Urinary bladder (tissue), 4 donors: Measurements from ENCODE around the gene GGT7. TPM values are rescaled to one million over a fixed set of nuclear protein-coding genes. Genes with fewer than 3 reads are reported as not detected.
"Not testable (repeated sequence)": the region's sequence is repeated elsewhere in the genome, so short reads cannot be mapped to it uniquely, and the experiment has no call there.

Source experiments
- DNase-seq: peaks from one replicate; pipeline ENCODE4 v3.0.0-alpha.2; 2015; ENCODE audit errors: extremely low spot score
- H3K27ac ChIP-seq: one replicate; pipeline ENCODE4 v1.5.1; 2013; ENCODE audit warnings: low read depth, mild to moderate bottlenecking, moderate library complexity
- H3K36me3 ChIP-seq: one replicate; pipeline ENCODE4 v1.6.1; 2013; ENCODE audit warnings: mild to moderate bottlenecking, moderate library complexity; ENCODE audit not compliant: insufficient read depth
- H3K4me1 ChIP-seq: one replicate; pipeline ENCODE4 v1.6.1; 2013; ENCODE audit warnings: mild to moderate bottlenecking, moderate library complexity; ENCODE audit not compliant: insufficient read depth
- H3K4me3 ChIP-seq: one replicate; pipeline ENCODE4 v1.5.1; 2013; ENCODE audit warnings: low read depth, low read length
- WGBS: extraction: QIAGEN DNeasy Blood & Tissue Kit; methylation state at CpG from one replicate; pipeline ENCODE4 v1.1.7; 2013; 5-methylcytosine and 5-hydroxymethylcytosine counted together
- polyA plus RNA-seq: library from polyadenylated mRNA; stranded (reverse); fragments of 200-250 nt; gene quantifications from one replicate; pipeline ENCODE4 v1.2.3, GENCODE V29; 2013
- total RNA-seq: library from RNA; depleted of rRNA; stranded (reverse); fragments of >200 nt; gene quantifications from one replicate; pipeline ENCODE4 v1.2.3, GENCODE V29; 2014
- donor health status: healthy with polysubstance abuse.
- donor health status: healthy.

GGT7 gene
- total and polyA plus RNA-seq, 2 donors = 5.6 to 17.5 TPM

DNA sequence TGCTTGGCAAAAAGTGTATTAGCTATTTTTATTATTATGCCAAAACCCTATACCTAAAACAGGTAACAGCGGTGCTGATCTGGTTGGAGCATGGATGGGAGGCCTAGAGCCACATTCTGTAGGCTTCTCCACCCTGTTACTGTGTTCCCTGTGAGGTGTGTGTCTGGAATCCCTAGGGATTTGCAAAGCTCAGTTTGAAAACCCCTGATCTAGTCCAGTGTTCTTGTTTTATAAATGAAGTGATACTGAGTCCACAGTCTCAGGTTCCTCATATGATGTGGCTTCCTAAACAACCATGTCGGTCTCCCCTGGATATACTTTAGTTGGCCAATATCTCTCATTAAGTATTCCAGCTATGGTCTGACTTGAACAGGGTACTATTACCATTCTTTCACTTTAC lies 20.0 kb upstream of the GGT7 start:
- WGBS = 95% methylated on average over 2 of the region's 2 CpGs
- H3K4me1 ChIP-seq = no peaks in the 10 kb centered on the region
- H3K4me3 ChIP-seq = no peak overlapping the region
- no peak overlapping the region for H3K27ac ChIP-seq
- no peaks in the 10 kb centered on the region for H3K36me3 ChIP-seq
- DNase-seq = no peak

DNA sequence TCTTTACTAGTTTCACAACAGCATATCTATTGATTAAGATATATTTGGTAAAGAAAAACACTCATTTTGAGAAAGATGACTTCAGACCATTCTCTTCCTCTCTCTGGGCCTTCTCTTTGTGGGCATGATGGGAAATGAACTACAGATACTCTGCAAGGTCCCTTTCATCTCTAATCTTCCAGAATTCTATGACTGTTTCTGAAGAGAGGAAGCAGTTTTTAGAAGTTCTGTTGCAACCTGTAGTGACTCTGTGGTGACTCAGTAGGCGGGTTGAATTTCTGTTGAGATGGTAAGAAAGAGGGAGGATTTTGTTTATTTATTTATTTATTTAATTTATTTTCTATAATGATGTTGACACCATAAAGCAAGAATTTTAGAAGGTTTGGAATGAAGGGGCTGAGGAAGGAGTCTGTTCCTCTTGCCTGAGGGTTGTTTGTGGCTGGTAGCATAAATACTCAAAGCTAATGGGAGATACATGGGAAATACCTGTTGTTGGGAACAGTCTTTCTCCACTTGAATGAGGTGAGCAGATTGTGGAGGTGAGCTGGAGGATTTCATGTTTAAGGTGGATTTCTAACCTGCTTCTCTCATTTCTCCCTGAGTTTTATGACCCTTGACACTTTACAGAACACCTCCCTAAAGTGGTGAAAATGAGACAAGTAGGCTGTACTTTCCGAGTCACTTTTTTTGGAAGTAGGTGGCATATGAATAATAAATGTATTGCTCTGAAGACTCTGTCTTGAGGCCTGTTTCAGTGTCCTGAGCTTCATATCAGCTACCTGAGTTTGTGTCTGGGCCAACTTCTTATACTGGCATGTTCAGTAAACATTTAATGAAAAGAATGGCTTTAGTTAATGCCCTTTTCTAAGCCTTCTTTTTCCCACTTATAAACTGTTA lies 18.8 kb upstream of the GGT7 start:
- no peaks in the 10 kb centered on the region for H3K4me1 ChIP-seq

DNA sequence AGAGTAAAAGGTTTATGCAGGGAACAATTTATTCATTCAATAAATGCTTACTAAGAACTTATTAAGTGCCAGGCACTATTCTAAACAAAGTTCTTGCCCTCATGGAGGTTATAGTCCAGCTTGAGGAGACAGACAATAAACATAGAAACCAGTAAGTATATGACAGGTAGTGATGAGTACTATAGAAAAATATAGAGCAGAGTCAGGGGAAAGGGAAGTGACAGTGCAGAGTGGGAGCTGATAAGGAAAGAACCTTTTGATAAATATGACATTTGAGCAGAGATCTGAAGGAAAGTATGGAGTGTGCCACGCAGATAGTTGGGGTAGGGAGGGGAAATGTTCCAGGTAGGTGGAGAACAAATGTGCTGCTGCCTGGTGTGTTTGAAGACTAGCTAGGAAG lies 15.8 kb upstream of the GGT7 start:
- no peaks in the 10 kb centered on the region for H3K4me1 ChIP-seq
- DNase-seq = no peak
- WGBS = 71% methylated on average over 1 of the region's 1 CpG
- H3K27ac ChIP-seq = no peak overlapping the region
- no peak overlapping the region for H3K4me3 ChIP-seq
- H3K36me3 ChIP-seq = no peaks in the 10 kb centered on the region

More for the DNA sequence above, 18.8 kb upstream of the GGT7 start:
- DNase-seq = no peak
- Histone ChIP-seq H3K27ac (no peak overlapping the region), H3K36me3 (no peaks in the 10 kb centered on the region), H3K4me3 (no peak overlapping the region)
- 91% methylated on average over 2 of the region's 2 CpGs for WGBS

DNA sequence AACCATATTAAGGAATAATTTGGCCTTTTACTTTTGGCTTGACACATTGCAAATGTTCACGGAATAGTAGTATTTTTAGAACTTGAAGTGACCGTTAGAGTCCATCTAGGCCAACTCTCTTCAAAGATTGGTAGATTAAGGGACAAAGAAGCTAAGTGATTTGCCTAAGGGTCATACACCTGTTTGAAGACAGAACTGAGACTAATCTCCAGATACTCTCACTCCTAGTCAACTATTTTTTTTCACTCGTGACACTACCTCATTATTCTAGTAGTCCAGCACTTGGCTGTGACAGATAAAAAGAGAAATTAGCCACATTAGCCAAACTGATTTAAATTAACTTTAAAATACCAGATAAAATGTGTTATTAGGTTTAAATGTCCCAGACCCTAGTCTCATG lies 14.4 kb upstream of the GGT7 start:
- H3K4me3 ChIP-seq = no peak overlapping the region
- peaks cover 2% of the 10 kb centered on the region for H3K36me3 ChIP-seq
- no peak for DNase-seq
- H3K4me1 ChIP-seq = no peaks in the 10 kb centered on the region
- no peak overlapping the region for H3K27ac ChIP-seq
- WGBS = 46% methylated on average over 3 of the region's 3 CpGs

DNA sequence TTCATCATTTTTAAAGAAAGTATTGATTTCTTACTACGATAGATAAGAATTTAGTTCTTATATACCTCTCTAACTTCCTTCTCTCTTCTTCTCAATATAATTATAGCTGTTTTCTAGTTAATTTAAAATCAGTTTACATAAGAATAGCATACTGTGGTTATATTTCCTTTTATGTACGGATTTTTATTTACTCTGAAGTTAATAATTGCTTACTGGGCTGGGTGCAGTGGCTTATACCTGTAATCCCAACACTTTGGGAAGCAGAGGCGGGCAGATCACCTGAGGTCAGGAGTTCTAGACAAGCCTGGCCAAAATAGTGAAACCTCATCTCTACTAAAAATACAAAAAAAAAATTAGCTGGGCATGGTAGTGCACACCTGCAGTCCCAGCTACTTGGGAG lies 13.5 kb upstream of the GGT7 start:
- H3K4me3 ChIP-seq = no peak overlapping the region
- no peak overlapping the region for H3K27ac ChIP-seq
- no peak for DNase-seq
- no peaks in the 10 kb centered on the region for H3K4me1 ChIP-seq
- WGBS = 93% methylated on average over 3 of the region's 3 CpGs
- peaks cover 2% of the 10 kb centered on the region for H3K36me3 ChIP-seq

DNA sequence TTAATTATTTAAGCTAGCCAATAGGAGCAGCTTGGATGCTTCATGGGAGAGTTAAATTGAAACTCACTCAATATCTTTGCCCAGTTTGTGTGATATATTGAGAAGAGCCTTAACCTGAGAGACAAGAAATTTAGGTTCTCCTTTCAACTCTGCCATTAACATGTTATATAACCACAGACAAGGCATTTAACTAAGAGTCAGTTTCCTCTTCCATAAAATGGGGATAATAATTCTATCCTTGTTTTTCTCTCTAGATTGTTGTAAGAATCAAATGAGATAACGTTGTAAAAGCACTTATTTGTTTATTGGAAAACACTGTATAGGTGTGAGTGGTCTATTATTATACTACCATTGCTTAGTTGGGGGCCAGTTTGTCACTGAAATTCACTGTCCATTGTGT lies 11.6 kb upstream of the GGT7 start:
- H3K27ac ChIP-seq = no peak overlapping the region
- DNase-seq = no peak
- no peak overlapping the region for H3K4me3 ChIP-seq
- WGBS = 79% methylated on average over 1 of the region's 1 CpG
- no peaks in the 10 kb centered on the region for H3K4me1 ChIP-seq
- H3K36me3 ChIP-seq = peaks cover 2% of the 10 kb centered on the region

DNA sequence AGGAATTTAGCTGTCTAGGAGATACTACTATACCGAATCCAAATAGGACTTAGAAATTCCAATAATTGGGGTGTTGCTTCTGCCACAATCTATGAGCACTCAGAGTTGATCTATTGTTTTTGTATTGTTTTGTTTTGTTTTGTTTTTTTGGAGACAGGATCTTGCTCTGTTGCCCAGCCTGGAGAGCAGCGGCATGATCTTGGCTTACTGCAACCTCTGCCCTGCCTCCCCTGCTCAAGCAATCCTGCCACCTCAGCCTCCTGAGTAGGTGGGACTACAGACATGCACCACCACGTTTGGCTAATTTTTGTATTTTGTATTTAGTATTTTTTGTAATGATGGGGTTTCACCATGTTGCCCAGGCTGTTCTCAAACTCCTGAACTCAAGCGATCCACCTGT lies 11.2 kb upstream of the GGT7 start:
- H3K27ac ChIP-seq = no peak overlapping the region
- H3K4me1 ChIP-seq = no peaks in the 10 kb centered on the region
- H3K4me3 ChIP-seq = no peak overlapping the region
- DNase-seq = no peak
- H3K36me3 ChIP-seq = peaks cover 2% of the 10 kb centered on the region
- 89% methylated on average over 4 of the region's 4 CpGs for WGBS

DNA sequence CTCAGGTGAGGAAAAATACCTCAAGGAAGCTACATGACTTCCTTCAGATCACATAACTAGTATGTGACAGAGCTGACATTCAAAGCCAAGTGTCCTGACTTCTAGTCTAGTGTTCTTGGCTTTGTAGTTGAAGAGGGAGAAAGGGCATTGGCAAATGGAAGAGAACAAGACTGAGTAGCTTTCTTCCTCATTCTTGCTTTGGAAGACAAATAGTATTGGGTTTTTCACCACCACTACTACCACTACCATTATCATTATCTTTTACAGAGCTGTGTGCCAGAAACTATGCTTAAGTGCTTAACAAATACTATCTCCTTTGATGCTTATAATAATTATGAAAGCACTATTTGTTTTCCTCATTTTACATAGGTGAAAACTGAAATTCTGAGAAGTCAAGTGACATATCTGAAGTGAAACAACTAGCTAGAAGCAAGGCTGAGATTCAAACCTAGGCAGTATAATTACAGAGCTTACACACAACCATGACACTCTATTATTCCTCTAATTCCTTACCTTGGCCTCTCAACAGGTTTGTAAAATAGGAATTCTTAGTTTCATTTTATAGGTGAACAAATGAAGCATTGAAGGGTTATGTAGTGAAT lies 10.5 kb upstream of the GGT7 start:
- Histone ChIP-seq H3K4me1 (no peaks in the 10 kb centered on the region), H3K27ac (no peak overlapping the region), H3K36me3 (peaks cover 2% of the 10 kb centered on the region), H3K4me3 (no peak overlapping the region)
- DNase-seq = no peak

DNA sequence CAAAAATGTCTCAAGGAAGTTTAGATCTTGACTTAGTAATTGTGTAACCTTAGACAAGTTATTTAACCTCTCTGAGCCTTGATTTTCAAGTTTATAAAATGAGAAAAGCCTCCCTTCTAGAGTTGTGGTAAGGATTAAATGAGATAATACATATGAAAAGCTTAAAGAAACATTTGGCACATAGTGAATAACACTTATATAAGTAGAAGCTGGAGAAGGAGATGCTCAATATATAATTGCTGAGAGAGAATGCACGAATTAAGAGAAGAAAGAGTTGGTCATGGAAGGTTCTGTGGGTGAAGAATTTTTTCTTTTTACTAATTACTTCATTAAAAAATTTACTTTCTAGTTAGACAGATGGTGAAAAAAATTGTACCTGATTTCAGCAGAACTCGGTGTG lies 9.0 kb upstream of the GGT7 start:
- H3K4me1 ChIP-seq = no peaks in the 10 kb centered on the region
- H3K27ac ChIP-seq = no peak overlapping the region
- peaks cover 2% of the 10 kb centered on the region for H3K36me3 ChIP-seq
- no peak overlapping the region for H3K4me3 ChIP-seq
- 41% methylated on average over 2 of the region's 2 CpGs for WGBS
- no peak for DNase-seq

DNA sequence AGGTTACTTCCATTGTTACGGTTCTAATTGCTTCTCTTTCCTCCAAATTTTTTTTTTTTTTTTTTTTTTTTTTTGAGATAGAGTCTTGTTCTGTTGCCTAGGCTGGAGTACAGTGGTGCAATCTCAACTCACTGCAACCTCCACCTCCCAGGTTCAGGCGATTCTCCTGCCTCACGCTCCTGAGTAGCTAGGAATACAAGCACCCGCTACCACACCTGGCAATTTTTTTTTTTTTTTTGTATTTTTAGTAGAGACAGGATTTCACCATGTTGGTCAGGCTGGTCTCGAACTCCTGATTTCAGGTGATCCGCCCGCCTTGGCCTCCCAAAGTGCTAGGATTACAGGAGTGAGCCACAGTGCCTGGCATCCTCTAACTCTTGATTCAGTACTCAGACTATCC lies 8.3 kb upstream of the GGT7 start:
- WGBS = 83% methylated on average over 7 of the region's 7 CpGs
- not testable (repeated sequence) for H3K4me1 ChIP-seq, DNase-seq, H3K27ac ChIP-seq, H3K36me3 ChIP-seq, H3K4me3 ChIP-seq

DNA sequence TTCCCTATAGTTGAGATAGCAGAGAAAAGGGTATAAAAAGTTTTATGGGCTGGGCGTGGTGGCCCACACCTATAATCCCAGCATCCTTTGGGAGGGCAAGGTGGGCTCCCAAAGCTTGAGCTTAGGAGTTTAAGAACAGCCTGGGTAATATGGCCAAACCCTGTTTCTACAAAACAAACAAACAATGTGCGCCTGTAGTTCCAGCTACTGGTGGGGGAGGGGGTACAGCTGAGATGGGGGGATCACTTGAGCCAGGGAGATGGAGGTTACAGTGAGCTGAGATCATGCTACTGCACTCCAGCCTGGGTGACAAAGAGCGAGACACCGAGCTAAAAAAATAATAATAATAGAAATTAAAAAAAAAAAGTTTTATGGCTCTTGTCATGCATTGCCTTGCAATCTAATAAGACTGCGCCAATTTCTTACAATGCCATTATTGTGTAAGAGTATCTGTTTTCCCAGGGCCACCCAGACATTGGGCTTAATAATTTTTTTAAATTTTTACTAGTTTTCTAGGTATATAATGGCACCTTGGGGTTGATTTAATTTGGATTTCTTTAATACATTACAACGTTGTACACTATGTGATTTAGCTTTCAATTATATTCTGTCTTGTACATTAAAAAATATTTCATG lies 7.7 kb upstream of the GGT7 start:
- Histone ChIP-seq H3K36me3 (peaks cover 2% of the 10 kb centered on the region), H3K4me3 (no peak overlapping the region), H3K4me1 (no peaks in the 10 kb centered on the region), H3K27ac (no peak overlapping the region)
- no peak for DNase-seq
- 93% methylated on average over 6 of the region's 6 CpGs for WGBS

DNA sequence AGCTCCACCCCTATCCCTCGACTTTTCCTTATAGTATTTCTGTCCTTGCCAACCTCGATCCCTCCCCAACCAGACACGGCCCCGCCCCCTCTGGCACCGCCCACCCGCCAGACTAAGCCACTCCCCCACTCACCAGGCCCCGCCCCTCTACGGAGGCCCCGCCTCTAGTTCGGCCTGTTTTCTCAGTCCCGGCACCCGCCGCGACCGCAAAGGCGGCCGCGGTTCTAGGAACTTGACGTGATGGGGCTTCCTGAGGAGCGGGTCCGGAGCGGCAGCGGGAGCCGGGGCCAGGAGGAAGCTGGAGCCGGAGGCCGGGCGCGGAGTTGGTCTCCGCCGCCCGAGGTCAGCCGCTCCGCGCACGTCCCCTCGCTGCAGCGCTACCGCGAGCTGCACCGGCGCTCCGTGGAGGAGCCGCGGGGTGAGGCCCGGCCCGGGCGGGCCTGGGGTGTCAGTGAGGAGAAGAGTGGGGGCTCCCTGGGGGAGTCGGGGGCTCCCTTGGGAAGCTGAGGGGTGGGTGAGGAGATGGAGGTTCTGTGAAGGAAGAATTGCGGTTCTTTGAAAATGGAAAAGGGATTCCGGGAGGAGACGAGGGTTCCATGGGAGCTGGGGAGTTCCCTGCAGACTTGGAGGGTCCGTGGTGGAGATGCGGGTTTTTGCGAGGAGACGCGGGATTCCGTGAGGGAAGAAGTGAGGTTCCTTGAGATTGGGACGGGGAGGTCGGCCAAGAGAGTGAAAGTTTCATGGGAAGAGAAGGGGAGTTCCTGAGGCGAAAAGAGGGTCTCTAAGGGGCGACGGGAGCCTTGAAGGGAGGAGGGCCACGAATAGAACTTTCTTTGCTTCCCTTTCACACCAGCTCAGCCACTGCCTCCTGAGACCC lies 4.0 kb upstream of the GGT7 start, which contains the start of gene ACSS2:
ACSS2 (plus strand) TSS at position 207 of the 877 bp plus-strand sequence; CDS start at position 241, 34 bp downstream.
- no peaks in the 10 kb centered on the region for H3K4me1 ChIP-seq
- H3K36me3 ChIP-seq = no peaks in the 10 kb centered on the region
- DNase-seq = no peak
- peak within 1 kb of the TSS; percentile 79 for H3K4me3 ChIP-seq
- H3K27ac ChIP-seq = peak within 1 kb of the TSS; percentile 76
- under 1% methylated on average over 63 of the region's 63 CpGs for WGBS
